Measurements from ENCODE around the gene DDX3X. TPM values are rescaled to one million over a fixed set of nuclear protein-coding genes. Genes with fewer than 3 reads are reported as not detected.
"Not testable (repeated sequence)": the region's sequence is repeated elsewhere in the genome, so short reads cannot be mapped to it uniquely, and the experiment has no call there.

DDX3X gene
- 100 to 1,000 TPM; 320 to 322 TPM for total RNA-seq

GRCh38 chrX:41333744-41334362 is at the start of gene DDX3X:
TSS of gene DDX3X (plus strand) at chrX:41334162. CDS start at chrX:41334253, 91 bp downstream.
- ChIA-PET POLR2A (interaction anchor here (0.6 to 0.7 kb wide), 6 partner anchors 19 to 753 kb away, joined by 3 to 10 read pairs (median 6); partner anchors contain the start of gene ATP6AP2), CTCF (no interaction called here)

DNA sequence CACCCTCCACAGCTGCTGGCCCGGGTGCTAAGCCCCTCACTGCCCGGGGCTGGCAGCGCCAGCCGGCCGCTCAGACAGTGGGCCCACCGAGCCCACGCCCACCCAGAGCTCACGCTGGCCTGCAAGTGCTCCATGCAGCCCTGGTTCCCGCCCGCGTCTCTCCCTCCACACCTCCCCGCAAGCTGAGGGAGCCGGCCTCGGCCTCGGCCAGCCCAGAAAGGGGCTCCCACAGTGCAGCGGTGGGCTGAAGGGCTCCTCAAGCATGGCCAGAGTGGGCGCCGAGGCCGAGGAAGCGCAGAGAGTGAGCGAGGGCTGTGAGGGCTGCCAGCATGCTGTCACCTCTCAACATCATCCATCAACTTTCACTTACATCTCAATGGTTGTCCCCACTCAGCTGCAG is 48.0 kb upstream of the DDX3X start:
- CTCF ChIA-PET, POLR2A ChIA-PET: not testable (repeated sequence)

DNA sequence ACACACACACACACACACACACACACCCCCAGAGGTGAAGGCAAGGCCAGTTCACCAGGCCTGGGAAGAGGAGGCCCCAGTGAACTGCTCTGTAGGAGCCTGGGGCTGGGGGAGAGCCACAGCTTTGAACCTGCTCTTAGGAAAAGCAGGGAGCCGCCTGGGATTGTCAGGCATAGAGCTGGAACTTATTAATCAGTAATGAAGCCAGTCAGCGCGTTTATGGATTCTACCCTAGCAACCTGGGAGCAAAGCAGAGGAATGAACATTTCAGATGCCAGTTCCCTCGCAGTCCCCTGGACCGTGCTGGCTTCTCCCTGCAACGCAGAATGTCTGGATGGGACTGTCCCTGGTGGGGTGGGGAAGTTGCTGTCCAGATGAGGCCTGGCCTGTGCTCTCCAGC is 45.3 kb upstream of the DDX3X start:
- CTCF ChIA-PET = no interaction called here

GRCh38 chrX:41289095-41289494 is 44.9 kb upstream of the DDX3X start:
- ChIA-PET CTCF (no interaction called here), POLR2A (no interaction called here)

More for the DNA sequence above, 45.3 kb upstream of the DDX3X start:
- POLR2A ChIA-PET = no interaction called here

GRCh38 chrX:41291309-41291708 is 42.7 kb upstream of the DDX3X start:
- ChIA-PET CTCF (no interaction called here), POLR2A (no interaction called here)

GRCh38 chrX:41293269-41293668 is 40.7 kb upstream of the DDX3X start:
- POLR2A ChIA-PET = no interaction called here
- CTCF ChIA-PET = no interaction called here

DNA sequence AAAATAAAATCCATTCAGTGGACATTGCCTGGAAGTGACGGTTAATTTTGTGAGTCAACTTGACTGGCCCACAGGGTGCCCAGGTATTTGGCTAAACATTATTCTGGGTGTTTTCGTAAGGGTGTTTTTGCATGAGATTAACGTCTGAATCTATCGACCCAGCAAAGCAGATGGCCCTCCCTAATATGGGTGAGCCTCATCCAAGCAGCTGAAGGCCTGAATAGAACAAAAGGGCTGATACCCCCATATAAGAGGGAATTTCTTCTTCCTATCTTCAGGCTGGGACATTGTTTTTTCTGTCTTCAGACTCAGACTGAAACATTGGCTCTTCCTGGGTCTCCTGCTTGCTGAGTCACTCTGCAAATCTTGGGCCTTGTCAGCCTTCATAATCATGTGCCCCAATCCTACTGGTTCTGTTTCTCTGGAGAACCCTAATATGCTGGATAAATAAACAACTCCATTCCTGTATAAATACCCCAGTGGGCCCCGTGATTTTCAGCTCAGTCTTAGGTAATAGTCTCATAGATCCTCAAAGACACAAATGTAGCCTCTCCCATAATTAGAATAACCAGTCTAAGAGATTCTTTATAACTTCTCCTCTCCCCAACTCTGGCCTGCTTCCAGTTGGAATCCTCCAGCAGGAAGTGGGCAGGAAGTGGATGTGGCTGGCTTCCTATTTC is 33.1 kb upstream of the DDX3X start:
- CTCF ChIA-PET = no interaction called here
- POLR2A ChIA-PET = no interaction called here

- CTCF ChIA-PET = no interaction called here
- POLR2A ChIA-PET = no interaction called here
Measured at GRCh38 chrX:41301438-41301824, 32.5 kb upstream of the DDX3X start.

DNA sequence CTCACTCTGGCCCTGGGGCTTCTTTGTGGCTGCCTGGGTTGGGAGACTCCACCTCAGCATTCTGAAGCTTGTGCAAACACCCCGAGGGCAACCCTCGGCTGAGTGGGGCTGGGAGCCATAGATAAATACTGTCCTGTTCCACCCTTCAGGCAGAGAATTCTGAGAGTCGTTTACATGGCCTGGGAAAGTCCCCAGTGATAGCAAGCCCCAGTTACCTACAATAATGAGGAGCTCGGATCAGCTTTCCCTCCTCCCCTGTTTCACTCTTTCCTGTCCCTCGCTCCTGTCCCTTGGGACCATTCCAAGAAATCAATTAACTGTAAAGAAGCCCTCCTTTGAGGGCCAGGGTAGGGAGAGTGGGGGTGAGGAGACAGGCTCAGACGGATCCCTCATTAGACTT is 31.6 kb upstream of the DDX3X start:
- CTCF ChIA-PET = no interaction called here
- POLR2A ChIA-PET = no interaction called here

GRCh38 chrX:41303013-41303412 is 30.9 kb upstream of the DDX3X start:
- CTCF ChIA-PET = interaction anchor here (1.2 kb wide), 1 partner anchor 49 kb away, joined by 4 read pairs; no protein-coding TSS in a partner anchor
- POLR2A ChIA-PET = no interaction called here

GRCh38 chrX:41304178-41304577 is 29.8 kb upstream of the DDX3X start:
- POLR2A ChIA-PET = no interaction called here
- CTCF ChIA-PET = no interaction called here

GRCh38 chrX:41308884-41309647 is 24.9 kb upstream of the DDX3X start:
- ChIA-PET CTCF (no interaction called here), POLR2A (no interaction called here)

GRCh38 chrX:41312786-41313185 is 21.2 kb upstream of the DDX3X start:
- POLR2A ChIA-PET = interaction anchor here (0.7 kb wide), 1 partner anchor 28 kb away, joined by 7 read pairs; no protein-coding TSS in a partner anchor

GRCh38 chrX:41313419-41313818 is 20.5 kb upstream of the DDX3X start:
- ChIA-PET POLR2A (no interaction called here), CTCF (interaction anchor here (1.5 kb wide), 1 partner anchor 17 kb away, joined by 3 read pairs; no protein-coding TSS in a partner anchor)

More at GRCh38 chrX:41312786-41313185, 21.2 kb upstream of the DDX3X start:
- CTCF ChIA-PET = interaction anchor here (1.5 kb wide), 1 partner anchor 18 kb away, joined by 3 read pairs; no protein-coding TSS in a partner anchor

DNA sequence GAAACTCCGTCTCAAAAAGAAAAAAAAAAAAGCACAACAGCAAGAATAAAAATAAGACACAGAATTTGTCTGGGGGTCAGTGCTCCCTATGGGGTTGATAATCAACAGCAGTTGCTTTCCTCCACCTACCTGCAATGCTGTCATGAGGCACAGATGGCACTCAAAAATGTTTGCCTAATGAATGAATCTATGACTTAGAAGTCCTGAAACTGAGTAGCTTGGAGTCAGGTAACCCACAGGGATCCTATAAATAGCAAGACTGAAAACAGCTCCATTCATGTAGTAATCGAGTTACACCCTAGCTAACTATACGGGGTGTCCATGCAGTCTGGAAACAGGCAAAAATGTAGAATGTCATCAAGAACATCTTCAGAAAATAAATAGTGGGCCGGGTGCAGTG is 19.8 kb upstream of the DDX3X start:
- CTCF ChIA-PET = interaction anchor here (0.6 kb wide), 1 partner anchor 211 kb away, joined by 3 read pairs; no protein-coding TSS in a partner anchor
- POLR2A ChIA-PET = no interaction called here

- ChIA-PET CTCF (no interaction called here), POLR2A (no interaction called here)
Measured at GRCh38 chrX:41314881-41315280, 19.1 kb upstream of the DDX3X start.

DNA sequence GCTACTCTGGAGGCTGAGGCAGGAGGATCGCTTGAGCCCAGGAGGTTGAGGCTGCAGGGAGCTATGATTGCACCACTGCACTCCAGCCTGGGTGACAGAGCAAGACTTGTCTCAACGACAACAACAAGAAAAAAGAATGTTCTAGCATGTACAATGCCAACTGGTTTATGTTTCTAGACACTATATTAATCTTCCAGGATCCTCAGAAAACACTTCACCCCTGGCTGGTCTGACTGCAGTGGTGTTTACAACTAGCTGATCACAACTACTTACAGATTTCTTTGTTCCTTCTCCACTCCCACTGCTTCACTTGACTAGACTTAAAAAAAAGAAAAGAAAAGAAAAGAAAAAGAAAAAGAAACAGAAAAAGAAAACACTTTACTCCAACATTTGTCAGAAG is 17.7 kb upstream of the DDX3X start:
- POLR2A ChIA-PET = not testable (repeated sequence)

DNA sequence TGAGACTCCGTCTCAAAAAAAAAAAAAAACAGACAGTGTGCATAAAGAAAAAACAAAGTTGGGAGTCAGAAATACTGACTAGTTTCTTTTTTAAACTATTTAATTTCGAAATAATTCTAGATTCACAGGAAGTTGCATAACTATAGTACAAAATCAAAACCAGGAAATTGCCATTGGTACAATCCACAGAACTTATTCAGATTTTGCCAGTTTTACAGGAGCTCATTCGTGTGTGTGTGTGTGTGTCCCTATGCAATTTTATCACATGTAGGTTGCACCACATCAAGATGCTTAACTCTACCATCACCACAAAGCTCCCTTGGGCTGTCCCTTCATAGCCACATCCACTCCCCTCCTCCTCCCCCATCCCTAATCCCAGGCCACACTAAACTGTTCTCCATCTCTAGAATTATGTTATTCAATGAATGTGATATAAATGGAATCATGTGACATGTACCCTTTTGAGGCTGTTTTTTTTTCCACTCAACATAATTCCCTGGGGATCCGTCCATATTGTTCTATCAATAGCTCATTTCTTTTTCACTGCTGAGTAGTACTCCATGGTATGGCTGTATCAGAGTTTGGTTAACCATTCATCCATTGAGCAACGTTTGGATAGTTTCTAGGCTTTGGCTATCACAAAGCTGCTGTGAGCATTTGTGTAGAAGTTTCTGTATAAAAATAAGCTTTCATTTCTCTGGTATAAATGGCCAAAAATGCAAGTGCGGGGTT is 16.3 kb upstream of the DDX3X start:
- CTCF ChIA-PET = no interaction called here
- POLR2A ChIA-PET = no interaction called here

More for the DNA sequence above, 17.7 kb upstream of the DDX3X start:
- CTCF ChIA-PET = not testable (repeated sequence)

GRCh38 chrX:41320393-41320792 is 13.6 kb upstream of the DDX3X start:
- ChIA-PET CTCF (no interaction called here), POLR2A (no interaction called here)
